Measurements from ENCODE around the gene EPM2AIP1.

EPM2AIP1 gene

DNA sequence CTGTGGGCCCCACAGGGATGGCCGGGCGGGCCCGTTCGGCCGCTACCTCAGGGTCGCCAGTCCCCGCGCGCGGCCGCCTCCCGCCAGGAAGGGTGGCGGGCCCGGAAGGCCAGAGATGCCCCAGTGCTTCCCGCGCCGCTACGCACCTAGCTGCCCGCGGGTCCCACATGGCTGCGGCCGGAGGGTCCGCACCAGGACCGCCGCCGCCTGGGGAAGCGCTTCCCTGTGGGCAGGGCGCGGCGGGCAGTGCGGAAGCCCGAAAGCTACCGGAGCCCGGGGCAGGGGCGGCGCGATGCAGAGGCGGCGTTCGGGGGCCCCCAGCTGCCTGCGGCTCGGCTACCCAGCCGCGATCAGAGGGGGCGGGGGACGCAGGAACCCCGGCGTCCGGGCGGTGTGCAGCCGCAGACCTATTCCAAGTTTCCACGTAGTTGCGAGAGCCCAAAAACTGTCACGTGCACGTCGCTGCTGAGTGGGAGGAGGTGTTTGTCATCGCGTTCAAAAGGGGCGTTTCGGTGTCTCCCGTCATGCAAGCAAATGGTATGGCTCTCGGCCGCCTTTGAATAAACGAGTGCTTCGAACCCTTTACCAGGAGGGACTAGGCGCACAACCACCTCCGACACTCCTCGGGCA lies 48.2 kb downstream of the EPM2AIP1 start, which contains the start of gene TRANK1:
Gene TRANK1, minus strand, starts transcription at position 414 of the 630 bp plus-strand sequence. Its CDS starts 245 bp downstream, at position 169.
- no peak for DNase-seq

- no peak for DNase-seq
Observed at GRCh38 chr3:36944012-36944640, 48.8 kb downstream of the EPM2AIP1 start.

GRCh38 chr3:36943601-36944000 lies 49.3 kb downstream of the EPM2AIP1 start:
- no peak for DNase-seq

DNA sequence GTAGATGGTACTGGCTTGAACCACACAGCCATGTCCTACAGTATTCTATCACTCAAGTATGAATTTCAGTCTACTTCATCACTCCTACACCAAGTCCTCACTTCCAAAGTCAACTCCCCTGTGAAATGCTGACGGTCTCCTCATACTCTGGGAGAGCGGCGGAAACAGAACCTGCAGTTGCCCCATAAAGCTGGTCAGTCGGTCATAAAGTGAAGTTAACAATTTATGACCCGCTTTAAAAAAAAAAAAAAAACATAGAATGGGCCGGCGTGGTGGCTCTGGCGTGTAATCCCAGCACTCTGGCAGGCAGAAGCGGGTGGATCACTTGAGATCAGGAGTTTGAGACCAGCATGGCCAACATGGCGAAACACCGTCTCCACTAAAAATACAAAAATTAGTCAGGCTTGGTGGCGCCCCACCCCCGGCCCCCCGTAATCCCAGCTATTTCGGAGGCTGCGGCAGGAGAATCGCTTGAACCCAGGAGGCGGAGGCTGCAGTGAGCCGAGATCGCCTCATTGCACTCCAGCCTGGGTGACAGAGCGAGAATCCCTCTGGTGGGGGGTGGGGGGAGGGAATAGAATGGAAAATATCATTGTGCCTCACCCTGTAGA lies 50.2 kb downstream of the EPM2AIP1 start:
- DNase-seq: no peak

- no peak for DNase-seq
Observed at GRCh38 chr3:36941658-36942057, 51.3 kb downstream of the EPM2AIP1 start.

DNA sequence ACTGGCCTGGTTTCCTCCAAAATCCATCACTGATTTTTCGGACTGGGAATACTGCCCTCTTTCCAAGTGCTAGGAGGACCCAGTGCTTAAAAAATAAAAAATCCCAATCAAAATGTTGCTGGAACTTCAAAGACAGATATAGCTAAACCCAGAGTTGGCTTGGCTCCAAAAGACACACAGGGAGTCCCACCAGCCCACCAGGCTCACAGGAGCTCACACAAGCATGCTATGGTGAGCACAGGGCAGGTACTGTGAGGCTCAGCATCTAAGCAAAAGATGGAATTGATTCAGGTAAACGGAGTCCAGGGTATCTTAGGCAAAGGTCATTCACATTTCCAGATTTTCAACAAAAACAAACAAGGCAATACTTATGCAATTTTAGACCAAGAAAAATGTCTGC lies 51.8 kb downstream of the EPM2AIP1 start:
- DNase-seq: no peak

DNA sequence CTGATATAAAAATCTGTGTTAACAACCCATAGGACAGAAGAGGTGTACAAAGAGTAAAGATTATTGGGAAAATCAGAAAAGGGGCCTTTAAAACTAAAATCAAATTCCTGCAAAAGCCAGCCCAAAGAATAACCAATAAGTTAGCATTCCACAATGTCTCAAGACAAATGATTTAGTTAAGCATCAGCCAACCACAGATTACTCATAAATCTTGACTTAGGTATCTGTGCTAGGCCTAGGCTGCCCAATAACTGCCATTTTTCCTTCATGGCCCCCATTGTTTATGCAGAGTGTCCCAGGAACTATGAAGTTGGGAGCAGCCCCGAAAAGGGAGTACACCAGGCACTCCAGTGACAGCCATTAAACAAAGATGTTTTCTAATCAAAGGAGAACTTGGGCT lies 55.4 kb downstream of the EPM2AIP1 start:
- DNase-seq: no peak

All from NCI-H1436 (cell line).